HCT116 (cell line): Measurements from ENCODE around the gene CEACAM18. TPM values are rescaled to one million over a fixed set of nuclear protein-coding genes. Genes with fewer than 3 reads are reported as not detected.

ENCODE experiments used
- ATAC-seq: fragments of 200-7000 bp; cut with Tn5 transposase; 2 replicates; pipeline ENCODE4 v1.9.1; 2020; ENCODE audit warnings: mild to moderate bottlenecking, moderate library complexity
- BruUV-seq: library from RNA; stranded (reverse); fragments of 400-500 nt; replicated peaks from 2 replicates; lab custom pipeline; 2021; lab: Mats Ljungman, UMichigan
- CTCF ChIA-PET: fragments of 300-600 bp; sonication (Branson Sonifier 250); formaldehyde crosslinking; loops from one replicate; lab custom pipeline; 2021; ENCODE audit warnings: antibody characterized with exemption; lab: Charles Lee
- POLR2A ChIA-PET: fragments of 300-600, 350-600 bp; sonication (Branson Sonifier 250); formaldehyde crosslinking; loops from one replicate; lab custom pipeline; 2021; ENCODE audit warnings: antibody characterized with exemption; lab: Charles Lee
- RAD21 ChIA-PET, 2 experiments: fragments of 300-600 bp; sonication (Branson Sonifier 250); formaldehyde crosslinking; loops; one replicate each; lab custom pipeline; 2023; ENCODE audit warnings: low total read pairs in 2 of 2; ENCODE audit not compliant: uncharacterized antibody in 2 of 2, unreplicated experiment in 2 of 2, low non-redundant PET in 1 of 2; lab: Charles Lee
- DNase-seq: peaks from one replicate; pipeline ENCODE4 v3.0.0-alpha.2; 2010; ENCODE audit warnings: low read depth, low spot score
- H2AFZ ChIP-seq: fragments of 200-600 bp; shearing (Covaris generic), sonication (generic); 2 replicates; pipeline ENCODE4 v1.6.1; 2017; ENCODE audit warnings: low read depth, mixed run types, mixed read lengths, antibody characterized with exemption, low read length; ENCODE audit not compliant: poor library complexity, severe bottlenecking
- H3K27ac ChIP-seq: 2 replicates; pipeline ENCODE4 v1.5.1; 2012; ENCODE audit warnings: low read depth, low read length
- H3K27me3 ChIP-seq: fragments of 200-600 bp; sonication (generic); 2 replicates; pipeline ENCODE4 v1.6.1; 2016; ENCODE audit warnings: mixed run types, low read length, mixed read lengths; ENCODE audit not compliant: insufficient read depth
- H3K36me3 ChIP-seq, 2 experiments: fragments of 200-500 bp in 1 of 2; fragments of 200-600 bp in 1 of 2; sonication (Bioruptor generic) in 1 of 2; sonication (generic) in 1 of 2; 2 replicates each; pipeline versions ENCODE4 v1.5.1 to v1.6.1; 2014 to 2016; ENCODE audit warnings: low read length in 2 of 2, inconsistent platforms in 1 of 2, mixed read lengths in 1 of 2, mixed run types in 1 of 2; ENCODE audit not compliant: insufficient read depth in 2 of 2, control insufficient read depth in 1 of 2
- H3K4me1 ChIP-seq, 2 experiments: fragments of 200-600 bp in 1 of 2; sonication (generic) in 1 of 2; 2 replicates each; pipeline versions ENCODE4 v1.5.1 to v1.6.1; 2012 to 2017; ENCODE audit warnings: low read length in 2 of 2, inconsistent platforms in 1 of 2, mild to moderate bottlenecking in 1 of 2, mixed read lengths in 1 of 2, mixed run types in 1 of 2, moderate library complexity in 1 of 2; ENCODE audit not compliant: insufficient read depth in 2 of 2, control insufficient read depth in 1 of 2
- H3K4me2 ChIP-seq: fragments of 200-600 bp; sonication (generic); 2 replicates; pipeline ENCODE4 v1.6.1; 2017; ENCODE audit warnings: mixed run types, low read length, mixed read lengths
- H3K4me3 ChIP-seq, 2 experiments: fragments of 200-600 bp in 1 of 2; sonication (generic) in 1 of 2; replicated peaks in 1 of 2; 2 replicates each; pipeline ENCODE4 v1.5.1; 2011 to 2016; ENCODE audit warnings: low read length in 2 of 2, control low read depth in 1 of 2, low read depth in 1 of 2, mild to moderate bottlenecking in 1 of 2, mixed read lengths in 1 of 2, mixed run types in 1 of 2
- H3K79me2 ChIP-seq: fragments of 200-600 bp; sonication (generic); 2 replicates; pipeline ENCODE4 v1.6.1; 2017; ENCODE audit warnings: mild to moderate bottlenecking, mixed run types, low read length, moderate library complexity, mixed read lengths; ENCODE audit not compliant: insufficient read depth
- H3K9ac ChIP-seq: fragments of 200-600 bp; sonication (generic); 2 replicates; pipeline ENCODE4 v1.6.1; 2016; ENCODE audit warnings: low read length, mixed read lengths
- H3K9me2 ChIP-seq: fragments of 200-600 bp; sonication (generic), shearing (Covaris generic); 2 replicates; pipeline ENCODE4 v1.6.1; 2017; ENCODE audit warnings: mixed run types, mild to moderate bottlenecking, moderate library complexity; ENCODE audit not compliant: insufficient read depth
- H3K9me3 ChIP-seq, 2 experiments: fragments of 200-500 bp in 1 of 2; fragments of 200-600 bp in 1 of 2; sonication (Bioruptor generic) in 1 of 2; sonication (generic) in 1 of 2; 2 replicates each; pipeline ENCODE4 v1.6.1; 2014 to 2017; ENCODE audit warnings: low read length in 2 of 2, mixed read lengths in 2 of 2, inconsistent platforms in 1 of 2, low read depth in 1 of 2, mild to moderate bottlenecking in 1 of 2, mixed run types in 1 of 2, moderate library complexity in 1 of 2; ENCODE audit not compliant: control insufficient read depth in 1 of 2, insufficient read depth in 1 of 2
- H4K20me1 ChIP-seq: fragments of 200-600 bp; sonication (generic), shearing (Covaris generic); 2 replicates; pipeline ENCODE4 v1.6.1; 2017; ENCODE audit warnings: mixed run types, mild to moderate bottlenecking, moderate library complexity; ENCODE audit not compliant: insufficient read depth
- FOSL1 ChIP-seq: IDR thresholded peaks from 2 replicates; pipeline ENCODE4 v1.6.1; 2012; ENCODE audit warnings: low read depth
- JUND ChIP-seq: IDR thresholded peaks from 2 replicates; pipeline ENCODE4 v1.6.1; 2012
- RAD21 ChIP-seq: IDR thresholded peaks from 2 replicates; pipeline ENCODE4 v1.6.1; 2012; ENCODE audit warnings: low read depth, mild to moderate bottlenecking
- SP1 ChIP-seq: IDR thresholded peaks from 2 replicates; pipeline ENCODE4 v1.6.1; 2012; ENCODE audit warnings: low read depth
- TCF7L2 ChIP-seq: IDR thresholded peaks from 2 replicates; pipeline ENCODE4 v1.7.0; 2011; ENCODE audit warnings: borderline replicate concordance, inconsistent platforms; ENCODE audit not compliant: insufficient read depth, insufficient read length; ENCODE audit errors: extremely low read depth
- intact Hi-C: fragments of 100-400 bp; cut with micrococcal nuclease; formaldehyde crosslinking; loops from 2 replicates; pipeline ENCODE4 v1.10.0; 2022
- total RNA-seq: library from RNA; stranded (reverse); gene quantifications from one replicate; pipeline ENCODE4 v1.2.1, GENCODE V29; 2021; ENCODE audit not compliant: unreplicated experiment
- TF ChIP-seq, protein P1 (sequence below): IDR thresholded peaks from 2 replicates; pipeline ENCODE4 v1.6.1; 2011; ENCODE audit warnings: mild to moderate bottlenecking, low read length, moderate library complexity; ENCODE audit not compliant: insufficient replicate concordance; ENCODE audit errors: extremely low read depth
- TF ChIP-seq, protein P2 (sequence below): IDR thresholded peaks from 2 replicates; pipeline ENCODE4 v1.6.1; 2012

CEACAM18 gene
- total RNA-seq, 1 experiment from 2014 or later = not detected

- RAD21 ChIA-PET = no interaction called here
- Histone ChIP-seq H4K20me1 (no peaks in the 10 kb centered on the region), H3K79me2 (no peaks in the 10 kb centered on the region), H3K9me3 (no peaks in the 10 kb centered on the region), H3K36me3 (no peaks in the 10 kb centered on the region), H2AFZ (no peak overlapping the region), H3K27me3 (peaks cover 9% of the 10 kb centered on the region; the same call in 1 of the 2 replicates), H3K4me1 (no peaks in the 10 kb centered on the region; a peak in 1 of 4 replicates), H3K27ac (no peak overlapping the region), H3K9ac (no peak overlapping the region), H3K4me3 (no peak overlapping the region), H3K4me2 (no peak overlapping the region), H3K9me2 (no peaks in the 10 kb centered on the region)
- TF ChIP-seq JUND (no peak), FOSL1 (no peak), RAD21 (no peak), SP1 (no peak)
- intact Hi-C loops = no loop called here
- POLR2A ChIA-PET = no interaction called here
- no TSS peak for BruUV-seq
- no peak for DNase-seq
- CTCF ChIA-PET = no interaction called here
- ATAC-seq = no peak
Observed at GRCh38 chr19:51490676-51491075, 12.3 kb downstream of the CEACAM18 start.

- H3K27ac ChIP-seq = no peak overlapping the region
- no peak overlapping the region for H2AFZ ChIP-seq
- TF ChIP-seq TCF7L2 (no peak), JUND (no peak)
- TF ChIP-seq, protein P1, sequence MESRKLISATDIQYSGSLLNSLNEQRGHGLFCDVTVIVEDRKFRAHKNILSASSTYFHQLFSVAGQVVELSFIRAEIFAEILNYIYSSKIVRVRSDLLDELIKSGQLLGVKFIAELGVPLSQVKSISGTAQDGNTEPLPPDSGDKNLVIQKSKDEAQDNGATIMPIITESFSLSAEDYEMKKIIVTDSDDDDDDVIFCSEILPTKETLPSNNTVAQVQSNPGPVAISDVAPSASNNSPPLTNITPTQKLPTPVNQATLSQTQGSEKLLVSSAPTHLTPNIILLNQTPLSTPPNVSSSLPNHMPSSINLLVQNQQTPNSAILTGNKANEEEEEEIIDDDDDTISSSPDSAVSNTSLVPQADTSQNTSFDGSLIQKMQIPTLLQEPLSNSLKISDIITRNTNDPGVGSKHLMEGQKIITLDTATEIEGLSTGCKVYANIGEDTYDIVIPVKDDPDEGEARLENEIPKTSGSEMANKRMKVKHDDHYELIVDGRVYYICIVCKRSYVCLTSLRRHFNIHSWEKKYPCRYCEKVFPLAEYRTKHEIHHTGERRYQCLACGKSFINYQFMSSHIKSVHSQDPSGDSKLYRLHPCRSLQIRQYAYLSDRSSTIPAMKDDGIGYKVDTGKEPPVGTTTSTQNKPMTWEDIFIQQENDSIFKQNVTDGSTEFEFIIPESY = no peak
- TF ChIP-seq, protein P2, sequence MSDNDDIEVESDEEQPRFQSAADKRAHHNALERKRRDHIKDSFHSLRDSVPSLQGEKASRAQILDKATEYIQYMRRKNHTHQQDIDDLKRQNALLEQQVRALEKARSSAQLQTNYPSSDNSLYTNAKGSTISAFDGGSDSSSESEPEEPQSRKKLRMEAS = no peak
- no peak for DNase-seq
- no TSS peak for BruUV-seq
- no peak for ATAC-seq
- ChIA-PET CTCF (no interaction called here), POLR2A (no interaction called here), RAD21 (no interaction called here)
- H3K27me3 ChIP-seq = peaks cover 9% of the 10 kb centered on the region; the same call in 1 of the 2 replicates
- H3K4me1 ChIP-seq = no peaks in the 10 kb centered on the region; a peak in 1 of 4 replicates
- H3K4me3 ChIP-seq = no peak overlapping the region
- H3K4me2 ChIP-seq = no peak overlapping the region
- intact Hi-C loops = no loop called here
- no peak overlapping the region for H3K9ac ChIP-seq
- H3K36me3 ChIP-seq = no peaks in the 10 kb centered on the region
- no peaks in the 10 kb centered on the region for H3K9me2 ChIP-seq
- H3K9me3 ChIP-seq = no peaks in the 10 kb centered on the region
- no peaks in the 10 kb centered on the region for H3K79me2 ChIP-seq
- no peaks in the 10 kb centered on the region for H4K20me1 ChIP-seq
Observed at GRCh38 chr19:51491586-51491985, 13.2 kb downstream of the CEACAM18 start.
